WTC11 (cell line): ENCODE data around the gene NRXN3. TPM values are rescaled to one million over a fixed set of nuclear protein-coding genes. Genes with fewer than 3 reads are reported as not detected.

Source experiments
- ATAC-seq: fragments of 200-7000 bp; cut with Tn5 transposase; 2 replicates; pipeline ENCODE4 v1.10.0; 2021; ENCODE audit warnings: mild to moderate bottlenecking, moderate library complexity
- CTCF ChIA-PET: fragments of 300-600 bp; sonication (Branson Sonifier 250); formaldehyde crosslinking; loops from one replicate; lab custom pipeline; 2021; ENCODE audit warnings: antibody characterized with exemption; lab: Charles Lee
- POLR2A ChIA-PET: fragments of 350-600 bp; sonication (Branson Sonifier 250); formaldehyde crosslinking; loops from one replicate; lab custom pipeline; 2021; ENCODE audit warnings: antibody characterized with exemption; lab: Charles Lee
- DNase-seq: peaks from one replicate; pipeline ENCODE4 v3.0.0; 2021; ENCODE audit warnings: low spot score
- H3K27ac Mint-ChIP-seq: 2 replicates; pipeline ENCODE4 v1.8.0; 2021; ENCODE audit warnings: mixed read lengths
- H3K27me3 Mint-ChIP-seq: 2 replicates; pipeline ENCODE4 v1.8.0; 2021; ENCODE audit warnings: low read depth, mild to moderate bottlenecking, moderate library complexity, mixed read lengths
- H3K36me3 Mint-ChIP-seq: 2 replicates; pipeline ENCODE4 v1.8.0; 2021; ENCODE audit warnings: mixed read lengths
- H3K4me1 Mint-ChIP-seq: 2 replicates; pipeline ENCODE4 v1.8.0; 2022; ENCODE audit warnings: mixed read lengths
- H3K4me3 Mint-ChIP-seq: 2 replicates; pipeline ENCODE4 v1.8.0; 2021; ENCODE audit warnings: mild to moderate bottlenecking, moderate library complexity, mixed read lengths
- H3K9me3 Mint-ChIP-seq: 2 replicates; pipeline ENCODE4 v1.8.0; 2021; ENCODE audit warnings: mixed read lengths
- ATF1 ChIP-seq: sonication (generic); formaldehyde crosslinking; IDR thresholded peaks from 2 replicates; pipeline ENCODE4 v1.8.1; 2023; ENCODE audit warnings: mild to moderate bottlenecking, moderate library complexity, missing genetic modification reagents
- CREM ChIP-seq: sonication (generic); formaldehyde crosslinking; IDR thresholded peaks from 2 replicates; pipeline ENCODE4 v1.8.1; 2022; ENCODE audit warnings: mild to moderate bottlenecking, missing genetic modification reagents, moderate library complexity
- JAZF1 ChIP-seq: fragments of 250-450 bp; sonication (Bioruptor Pico); IDR thresholded peaks from 2 replicates; pipeline ENCODE4 v1.9.0; 2021; ENCODE audit warnings: moderate library complexity, mild to moderate bottlenecking, inconsistent platforms
- KAT7 ChIP-seq: sonication (generic); formaldehyde crosslinking; IDR thresholded peaks from 2 replicates; pipeline ENCODE4 v1.8.1; 2023; ENCODE audit warnings: missing genetic modification reagents, mild to moderate bottlenecking, borderline replicate concordance
- MXD4 ChIP-seq: fragments of 250-450 bp; sonication (Bioruptor Pico); IDR thresholded peaks from 2 replicates; pipeline ENCODE4 v1.8.0; 2021; ENCODE audit warnings: mild to moderate bottlenecking, moderate library complexity, borderline replicate concordance
- MYBL2 ChIP-seq: sonication (generic); formaldehyde crosslinking; IDR thresholded peaks from 2 replicates; pipeline ENCODE4 v1.8.1; 2023; ENCODE audit warnings: mild to moderate bottlenecking, moderate library complexity, missing genetic modification reagents
- NFATC4 ChIP-seq: fragments of 250-450 bp; sonication (Bioruptor Pico); IDR thresholded peaks from 2 replicates; pipeline ENCODE4 v1.9.0; 2021; ENCODE audit warnings: mild to moderate bottlenecking
- NFYB ChIP-seq: sonication (generic); formaldehyde crosslinking; conservative IDR thresholded peaks from 2 replicates; pipeline ENCODE4 v1.8.0; 2022; ENCODE audit warnings: low read depth, missing genetic modification reagents
- NR1H2 ChIP-seq: sonication (generic); formaldehyde crosslinking; IDR thresholded peaks from 2 replicates; pipeline ENCODE4 v1.9.0; 2021; ENCODE audit warnings: mild to moderate bottlenecking, moderate library complexity, missing genetic modification reagents
- RORB ChIP-seq: fragments of 250-450 bp; sonication (Bioruptor Pico); IDR thresholded peaks from 2 replicates; pipeline ENCODE4 v1.9.0; 2021; ENCODE audit warnings: mild to moderate bottlenecking
- SMAD3 ChIP-seq: sonication (generic); formaldehyde crosslinking; IDR thresholded peaks from 2 replicates; pipeline ENCODE4 v1.8.0; 2022; ENCODE audit warnings: missing genetic modification reagents, mild to moderate bottlenecking, borderline replicate concordance
- SP1 ChIP-seq: sonication (generic); formaldehyde crosslinking; conservative IDR thresholded peaks from 2 replicates; pipeline ENCODE4 v1.8.1; 2022; ENCODE audit warnings: missing genetic modification reagents
- TCF7 ChIP-seq: sonication (generic); formaldehyde crosslinking; IDR thresholded peaks from 2 replicates; pipeline ENCODE4 v1.8.0; 2022; ENCODE audit warnings: mild to moderate bottlenecking, low read depth, missing genetic modification reagents, moderate library complexity
- ZNF219 ChIP-seq: sonication (generic); formaldehyde crosslinking; IDR thresholded peaks from 2 replicates; pipeline ENCODE4 v1.8.0; 2023; ENCODE audit warnings: missing genetic modification reagents, mild to moderate bottlenecking, borderline replicate concordance
- ZNF263 ChIP-seq: sonication (generic); formaldehyde crosslinking; IDR thresholded peaks from 2 replicates; pipeline ENCODE4 v1.8.1; 2022; ENCODE audit warnings: low read depth, mild to moderate bottlenecking, moderate library complexity, missing genetic modification reagents
- ZNF423 ChIP-seq: fragments of 250-450 bp; sonication (Bioruptor Pico); IDR thresholded peaks from 2 replicates; pipeline ENCODE4 v2.1.2; 2022; ENCODE audit warnings: mild to moderate bottlenecking, moderate library complexity
- total RNA-seq: library from RNA; stranded (reverse); gene quantifications from 3 replicates; pipeline ENCODE4 v1.2.3, GENCODE V29; 2021
- TF ChIP-seq, protein P1 (sequence below): fragments of 250-450 bp; sonication (Bioruptor Pico); IDR thresholded peaks from 2 replicates; pipeline ENCODE4 v2.1.2; 2022; ENCODE audit warnings: mild to moderate bottlenecking, moderate library complexity
- TF ChIP-seq, protein P2 (sequence below): sonication (generic); formaldehyde crosslinking; IDR thresholded peaks from 2 replicates; pipeline ENCODE4 v1.8.1; 2023; ENCODE audit warnings: mild to moderate bottlenecking, missing genetic modification reagents
- TF ChIP-seq, protein P3 (sequence below): sonication (generic); formaldehyde crosslinking; conservative IDR thresholded peaks from 2 replicates; pipeline ENCODE4 v1.8.1; 2022; ENCODE audit warnings: mild to moderate bottlenecking, missing genetic modification reagents
- TF ChIP-seq, protein P4 (sequence below): fragments of 250-450 bp; sonication (Bioruptor Pico); IDR thresholded peaks from 2 replicates; pipeline ENCODE4 v1.8.0; 2021; ENCODE audit warnings: mild to moderate bottlenecking
- TF ChIP-seq, protein P5 (sequence below): sonication (generic); formaldehyde crosslinking; conservative IDR thresholded peaks from 2 replicates; pipeline ENCODE4 v1.8.1; 2023; ENCODE audit warnings: mild to moderate bottlenecking, low read depth, missing genetic modification reagents, moderate library complexity
- TF ChIP-seq, protein P6 (sequence below): sonication (generic); formaldehyde crosslinking; IDR thresholded peaks from 2 replicates; pipeline ENCODE4 v1.8.0; 2023; ENCODE audit warnings: missing genetic modification reagents
- TF ChIP-seq, protein P7 (sequence below): fragments of 250-450 bp; sonication (Bioruptor Pico); conservative IDR thresholded peaks from 2 replicates; pipeline ENCODE4 v1.9.0; 2021; ENCODE audit warnings: mild to moderate bottlenecking
- TF ChIP-seq, protein P8 (sequence below): sonication (generic); formaldehyde crosslinking; IDR thresholded peaks from 2 replicates; pipeline ENCODE4 v1.8.1; 2023; ENCODE audit warnings: mild to moderate bottlenecking, missing genetic modification reagents, moderate library complexity

The NRXN3 gene
- total RNA-seq, 1 experiment from 2014 or later: 3.0 TPM

DNA sequence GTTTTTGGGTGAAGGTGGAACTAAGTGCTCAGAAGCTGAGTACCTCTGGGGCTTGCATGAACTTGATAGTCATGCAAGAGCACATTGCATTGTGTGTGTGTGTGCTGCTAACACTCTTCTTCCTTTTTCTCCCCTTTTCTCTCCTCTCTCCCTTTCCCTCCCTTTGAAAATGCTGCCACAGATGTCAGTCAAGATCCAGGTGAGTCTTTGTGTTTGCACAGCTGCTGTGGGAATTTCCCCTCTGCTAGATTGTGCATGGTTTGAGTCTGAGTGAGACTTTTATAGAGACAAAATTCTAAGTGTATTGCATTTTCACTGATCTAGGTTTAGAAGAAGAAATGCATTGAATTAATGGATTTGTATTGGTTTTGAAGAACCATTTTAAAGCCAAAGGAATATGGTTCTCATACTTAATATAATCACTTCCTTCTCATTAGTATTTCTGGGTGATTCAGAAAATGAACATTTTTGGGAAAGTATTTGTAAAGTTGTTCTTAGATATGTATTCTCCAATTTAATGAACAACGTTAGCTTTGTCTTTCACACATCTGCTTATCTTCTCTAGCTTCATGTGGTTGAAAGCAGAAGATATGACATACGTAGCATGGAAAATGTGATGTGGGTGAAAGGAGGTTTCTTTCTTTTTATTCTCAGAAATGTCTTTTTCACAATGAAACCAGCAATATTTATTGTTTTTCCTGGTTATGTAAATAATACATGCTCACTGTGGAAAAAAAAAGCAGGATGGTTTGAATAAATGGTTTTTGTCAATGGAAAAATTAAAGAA, 108.5 kb downstream of the NRXN3 start:
- CTCF ChIA-PET: no interaction called here
- DNase-seq: no peak
- Mint-ChIP-seq H3K27me3 (no peaks in the 10 kb centered on the region), H3K36me3 (peaks cover 8% of the 10 kb centered on the region; the same call in 1 of the 2 replicates), H3K4me1 (peaks cover 13% of the 10 kb centered on the region), H3K4me3 (no peak overlapping the region), H3K9me3 (peaks cover 17% of the 10 kb centered on the region), H3K27ac (no peak overlapping the region)
- POLR2A ChIA-PET: no interaction called here
- TF ChIP-seq CREM: no peak
- TF ChIP-seq, protein P1, sequence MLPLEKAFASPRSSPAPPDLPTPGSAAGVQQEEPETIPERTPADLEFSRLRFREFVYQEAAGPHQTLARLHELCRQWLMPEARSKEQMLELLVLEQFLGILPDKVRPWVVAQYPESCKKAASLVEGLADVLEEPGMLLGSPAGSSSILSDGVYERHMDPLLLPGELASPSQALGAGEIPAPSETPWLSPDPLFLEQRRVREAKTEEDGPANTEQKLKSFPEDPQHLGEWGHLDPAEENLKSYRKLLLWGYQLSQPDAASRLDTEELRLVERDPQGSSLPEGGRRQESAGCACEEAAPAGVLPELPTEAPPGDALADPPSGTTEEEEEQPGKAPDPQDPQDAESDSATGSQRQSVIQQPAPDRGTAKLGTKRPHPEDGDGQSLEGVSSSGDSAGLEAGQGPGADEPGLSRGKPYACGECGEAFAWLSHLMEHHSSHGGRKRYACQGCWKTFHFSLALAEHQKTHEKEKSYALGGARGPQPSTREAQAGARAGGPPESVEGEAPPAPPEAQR: no peak
- TF ChIP-seq MYBL2 (CRISPR knock-in tag): no peak
- no peak for TF ChIP-seq ZNF263
- TF ChIP-seq, protein P2, sequence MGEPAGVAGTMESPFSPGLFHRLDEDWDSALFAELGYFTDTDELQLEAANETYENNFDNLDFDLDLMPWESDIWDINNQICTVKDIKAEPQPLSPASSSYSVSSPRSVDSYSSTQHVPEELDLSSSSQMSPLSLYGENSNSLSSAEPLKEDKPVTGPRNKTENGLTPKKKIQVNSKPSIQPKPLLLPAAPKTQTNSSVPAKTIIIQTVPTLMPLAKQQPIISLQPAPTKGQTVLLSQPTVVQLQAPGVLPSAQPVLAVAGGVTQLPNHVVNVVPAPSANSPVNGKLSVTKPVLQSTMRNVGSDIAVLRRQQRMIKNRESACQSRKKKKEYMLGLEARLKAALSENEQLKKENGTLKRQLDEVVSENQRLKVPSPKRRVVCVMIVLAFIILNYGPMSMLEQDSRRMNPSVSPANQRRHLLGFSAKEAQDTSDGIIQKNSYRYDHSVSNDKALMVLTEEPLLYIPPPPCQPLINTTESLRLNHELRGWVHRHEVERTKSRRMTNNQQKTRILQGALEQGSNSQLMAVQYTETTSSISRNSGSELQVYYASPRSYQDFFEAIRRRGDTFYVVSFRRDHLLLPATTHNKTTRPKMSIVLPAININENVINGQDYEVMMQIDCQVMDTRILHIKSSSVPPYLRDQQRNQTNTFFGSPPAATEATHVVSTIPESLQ (CRISPR knock-in tag): no peak
- no peak for TF ChIP-seq MXD4 (CRISPR knock-in tag)
- no peak for TF ChIP-seq NR1H2 (CRISPR knock-in tag)
- ATAC-seq: no peak

DNA sequence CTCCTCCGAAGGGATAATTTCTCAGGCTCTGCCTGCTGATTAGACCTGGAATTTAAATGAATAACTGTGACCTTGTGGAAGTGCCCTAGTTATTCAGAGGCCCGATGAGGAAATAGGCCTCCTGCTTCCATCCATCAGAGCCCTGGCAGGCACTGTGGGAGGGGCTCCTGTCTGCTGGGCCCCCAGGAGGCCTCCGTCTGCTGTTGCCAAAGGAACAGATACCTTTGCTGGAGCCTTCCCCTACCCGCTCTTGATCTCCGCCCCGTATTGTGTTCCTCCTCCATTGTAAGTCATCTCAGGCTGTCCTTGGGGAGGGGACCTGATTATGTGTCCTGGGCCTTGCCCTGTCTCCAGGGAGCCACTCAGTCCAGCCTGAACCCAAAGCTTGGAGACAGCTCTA, 112.3 kb downstream of the NRXN3 start:
- CTCF ChIA-PET: no interaction called here
- TF ChIP-seq NFATC4 (CRISPR knock-in tag): no peak
- TF ChIP-seq, protein P3, sequence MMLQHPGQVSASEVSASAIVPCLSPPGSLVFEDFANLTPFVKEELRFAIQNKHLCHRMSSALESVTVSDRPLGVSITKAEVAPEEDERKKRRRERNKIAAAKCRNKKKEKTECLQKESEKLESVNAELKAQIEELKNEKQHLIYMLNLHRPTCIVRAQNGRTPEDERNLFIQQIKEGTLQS (CRISPR knock-in tag): no peak
- TF ChIP-seq MYBL2 (CRISPR knock-in tag): no peak
- no peak for TF ChIP-seq JAZF1 (CRISPR knock-in tag)
- TF ChIP-seq ATF1 (CRISPR knock-in tag): no peak
- TF ChIP-seq, protein P4, sequence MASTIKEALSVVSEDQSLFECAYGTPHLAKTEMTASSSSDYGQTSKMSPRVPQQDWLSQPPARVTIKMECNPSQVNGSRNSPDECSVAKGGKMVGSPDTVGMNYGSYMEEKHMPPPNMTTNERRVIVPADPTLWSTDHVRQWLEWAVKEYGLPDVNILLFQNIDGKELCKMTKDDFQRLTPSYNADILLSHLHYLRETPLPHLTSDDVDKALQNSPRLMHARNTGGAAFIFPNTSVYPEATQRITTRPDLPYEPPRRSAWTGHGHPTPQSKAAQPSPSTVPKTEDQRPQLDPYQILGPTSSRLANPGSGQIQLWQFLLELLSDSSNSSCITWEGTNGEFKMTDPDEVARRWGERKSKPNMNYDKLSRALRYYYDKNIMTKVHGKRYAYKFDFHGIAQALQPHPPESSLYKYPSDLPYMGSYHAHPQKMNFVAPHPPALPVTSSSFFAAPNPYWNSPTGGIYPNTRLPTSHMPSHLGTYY (CRISPR knock-in tag): no peak
- TF ChIP-seq, protein P5, sequence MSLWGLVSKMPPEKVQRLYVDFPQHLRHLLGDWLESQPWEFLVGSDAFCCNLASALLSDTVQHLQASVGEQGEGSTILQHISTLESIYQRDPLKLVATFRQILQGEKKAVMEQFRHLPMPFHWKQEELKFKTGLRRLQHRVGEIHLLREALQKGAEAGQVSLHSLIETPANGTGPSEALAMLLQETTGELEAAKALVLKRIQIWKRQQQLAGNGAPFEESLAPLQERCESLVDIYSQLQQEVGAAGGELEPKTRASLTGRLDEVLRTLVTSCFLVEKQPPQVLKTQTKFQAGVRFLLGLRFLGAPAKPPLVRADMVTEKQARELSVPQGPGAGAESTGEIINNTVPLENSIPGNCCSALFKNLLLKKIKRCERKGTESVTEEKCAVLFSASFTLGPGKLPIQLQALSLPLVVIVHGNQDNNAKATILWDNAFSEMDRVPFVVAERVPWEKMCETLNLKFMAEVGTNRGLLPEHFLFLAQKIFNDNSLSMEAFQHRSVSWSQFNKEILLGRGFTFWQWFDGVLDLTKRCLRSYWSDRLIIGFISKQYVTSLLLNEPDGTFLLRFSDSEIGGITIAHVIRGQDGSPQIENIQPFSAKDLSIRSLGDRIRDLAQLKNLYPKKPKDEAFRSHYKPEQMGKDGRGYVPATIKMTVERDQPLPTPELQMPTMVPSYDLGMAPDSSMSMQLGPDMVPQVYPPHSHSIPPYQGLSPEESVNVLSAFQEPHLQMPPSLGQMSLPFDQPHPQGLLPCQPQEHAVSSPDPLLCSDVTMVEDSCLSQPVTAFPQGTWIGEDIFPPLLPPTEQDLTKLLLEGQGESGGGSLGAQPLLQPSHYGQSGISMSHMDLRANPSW (CRISPR knock-in tag): no peak
- TF ChIP-seq KAT7 (CRISPR knock-in tag): no peak
- TF ChIP-seq ZNF423 (CRISPR knock-in tag): no peak
- TF ChIP-seq SP1 (CRISPR knock-in tag): no peak
- no peak for TF ChIP-seq TCF7
- TF ChIP-seq, protein P6, sequence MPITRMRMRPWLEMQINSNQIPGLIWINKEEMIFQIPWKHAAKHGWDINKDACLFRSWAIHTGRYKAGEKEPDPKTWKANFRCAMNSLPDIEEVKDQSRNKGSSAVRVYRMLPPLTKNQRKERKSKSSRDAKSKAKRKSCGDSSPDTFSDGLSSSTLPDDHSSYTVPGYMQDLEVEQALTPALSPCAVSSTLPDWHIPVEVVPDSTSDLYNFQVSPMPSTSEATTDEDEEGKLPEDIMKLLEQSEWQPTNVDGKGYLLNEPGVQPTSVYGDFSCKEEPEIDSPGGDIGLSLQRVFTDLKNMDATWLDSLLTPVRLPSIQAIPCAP (CRISPR knock-in tag): no peak
- no peak for TF ChIP-seq RORB
- TF ChIP-seq SMAD3 (CRISPR knock-in tag): no peak
- TF ChIP-seq, protein P7, sequence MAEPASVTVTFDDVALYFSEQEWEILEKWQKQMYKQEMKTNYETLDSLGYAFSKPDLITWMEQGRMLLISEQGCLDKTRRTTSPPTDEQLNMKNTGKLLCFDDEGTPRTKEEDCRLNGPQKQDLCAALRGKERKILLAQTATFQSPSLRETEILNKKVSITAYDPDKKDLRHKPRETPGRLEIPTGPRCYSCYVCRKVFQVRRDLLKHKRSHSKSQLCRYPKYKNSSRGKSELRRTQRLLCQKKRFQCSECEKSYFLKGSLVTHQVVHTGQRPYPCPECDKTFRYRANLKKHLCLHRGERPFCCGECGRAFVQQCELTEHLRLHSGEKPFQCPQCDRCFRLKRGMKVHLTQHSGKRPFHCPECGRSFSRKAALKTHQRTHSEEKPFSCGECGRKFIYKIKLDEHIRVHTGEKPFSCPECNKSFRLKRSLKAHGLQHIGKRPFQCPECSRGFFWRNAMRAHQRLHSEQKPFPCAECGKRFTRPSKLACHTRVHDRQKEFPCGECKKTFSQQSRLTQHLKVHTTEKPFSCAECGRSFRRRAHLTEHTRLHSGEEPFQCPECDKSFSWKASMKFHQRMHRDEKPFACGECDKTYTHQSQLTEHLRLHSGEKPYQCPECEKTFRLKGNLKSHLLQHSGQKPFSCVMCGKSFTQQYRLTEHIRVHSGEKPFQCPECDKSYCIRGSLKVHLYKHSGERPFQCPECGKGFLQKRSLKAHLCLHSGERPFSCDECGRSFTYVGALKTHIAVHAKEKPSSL (CRISPR knock-in tag): no peak
- TF ChIP-seq NFYB: no peak
- TF ChIP-seq, protein P8, sequence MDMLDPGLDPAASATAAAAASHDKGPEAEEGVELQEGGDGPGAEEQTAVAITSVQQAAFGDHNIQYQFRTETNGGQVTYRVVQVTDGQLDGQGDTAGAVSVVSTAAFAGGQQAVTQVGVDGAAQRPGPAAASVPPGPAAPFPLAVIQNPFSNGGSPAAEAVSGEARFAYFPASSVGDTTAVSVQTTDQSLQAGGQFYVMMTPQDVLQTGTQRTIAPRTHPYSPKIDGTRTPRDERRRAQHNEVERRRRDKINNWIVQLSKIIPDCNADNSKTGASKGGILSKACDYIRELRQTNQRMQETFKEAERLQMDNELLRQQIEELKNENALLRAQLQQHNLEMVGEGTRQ: no peak
- TF ChIP-seq ZNF219 (CRISPR knock-in tag): no peak
- DNase-seq: no peak
- H3K36me3 Mint-ChIP-seq: peaks cover 8% of the 10 kb centered on the region; the same call in 1 of the 2 replicates
- no peak overlapping the region for H3K27ac Mint-ChIP-seq
- ATAC-seq: peak; percentile 27; the same call in 1 of the 2 replicates
- peaks cover 17% of the 10 kb centered on the region for H3K4me1 Mint-ChIP-seq
- H3K4me3 Mint-ChIP-seq: no peak overlapping the region
- H3K27me3 Mint-ChIP-seq: no peaks in the 10 kb centered on the region
- POLR2A ChIA-PET: no interaction called here
- peaks cover 17% of the 10 kb centered on the region for H3K9me3 Mint-ChIP-seq
